WI38 (cell line): Measurements from ENCODE around the gene FLT1.

ENCODE experiments used
- H3K4me3 ChIP-seq: 2 replicates; pipeline ENCODE4 v1.5.1; 2011; ENCODE audit warnings: low read depth, mild to moderate bottlenecking, control low read depth, low read length
- TF ChIP-seq, protein P1 (sequence below): IDR thresholded peaks from 2 replicates; pipeline ENCODE4 v1.5.1; 2012; ENCODE audit warnings: low read depth, mild to moderate bottlenecking, control low read depth, low read length

FLT1 gene, protein sequence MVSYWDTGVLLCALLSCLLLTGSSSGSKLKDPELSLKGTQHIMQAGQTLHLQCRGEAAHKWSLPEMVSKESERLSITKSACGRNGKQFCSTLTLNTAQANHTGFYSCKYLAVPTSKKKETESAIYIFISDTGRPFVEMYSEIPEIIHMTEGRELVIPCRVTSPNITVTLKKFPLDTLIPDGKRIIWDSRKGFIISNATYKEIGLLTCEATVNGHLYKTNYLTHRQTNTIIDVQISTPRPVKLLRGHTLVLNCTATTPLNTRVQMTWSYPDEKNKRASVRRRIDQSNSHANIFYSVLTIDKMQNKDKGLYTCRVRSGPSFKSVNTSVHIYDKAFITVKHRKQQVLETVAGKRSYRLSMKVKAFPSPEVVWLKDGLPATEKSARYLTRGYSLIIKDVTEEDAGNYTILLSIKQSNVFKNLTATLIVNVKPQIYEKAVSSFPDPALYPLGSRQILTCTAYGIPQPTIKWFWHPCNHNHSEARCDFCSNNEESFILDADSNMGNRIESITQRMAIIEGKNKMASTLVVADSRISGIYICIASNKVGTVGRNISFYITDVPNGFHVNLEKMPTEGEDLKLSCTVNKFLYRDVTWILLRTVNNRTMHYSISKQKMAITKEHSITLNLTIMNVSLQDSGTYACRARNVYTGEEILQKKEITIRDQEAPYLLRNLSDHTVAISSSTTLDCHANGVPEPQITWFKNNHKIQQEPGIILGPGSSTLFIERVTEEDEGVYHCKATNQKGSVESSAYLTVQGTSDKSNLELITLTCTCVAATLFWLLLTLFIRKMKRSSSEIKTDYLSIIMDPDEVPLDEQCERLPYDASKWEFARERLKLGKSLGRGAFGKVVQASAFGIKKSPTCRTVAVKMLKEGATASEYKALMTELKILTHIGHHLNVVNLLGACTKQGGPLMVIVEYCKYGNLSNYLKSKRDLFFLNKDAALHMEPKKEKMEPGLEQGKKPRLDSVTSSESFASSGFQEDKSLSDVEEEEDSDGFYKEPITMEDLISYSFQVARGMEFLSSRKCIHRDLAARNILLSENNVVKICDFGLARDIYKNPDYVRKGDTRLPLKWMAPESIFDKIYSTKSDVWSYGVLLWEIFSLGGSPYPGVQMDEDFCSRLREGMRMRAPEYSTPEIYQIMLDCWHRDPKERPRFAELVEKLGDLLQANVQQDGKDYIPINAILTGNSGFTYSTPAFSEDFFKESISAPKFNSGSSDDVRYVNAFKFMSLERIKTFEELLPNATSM (N-terminal part only)

DNA sequence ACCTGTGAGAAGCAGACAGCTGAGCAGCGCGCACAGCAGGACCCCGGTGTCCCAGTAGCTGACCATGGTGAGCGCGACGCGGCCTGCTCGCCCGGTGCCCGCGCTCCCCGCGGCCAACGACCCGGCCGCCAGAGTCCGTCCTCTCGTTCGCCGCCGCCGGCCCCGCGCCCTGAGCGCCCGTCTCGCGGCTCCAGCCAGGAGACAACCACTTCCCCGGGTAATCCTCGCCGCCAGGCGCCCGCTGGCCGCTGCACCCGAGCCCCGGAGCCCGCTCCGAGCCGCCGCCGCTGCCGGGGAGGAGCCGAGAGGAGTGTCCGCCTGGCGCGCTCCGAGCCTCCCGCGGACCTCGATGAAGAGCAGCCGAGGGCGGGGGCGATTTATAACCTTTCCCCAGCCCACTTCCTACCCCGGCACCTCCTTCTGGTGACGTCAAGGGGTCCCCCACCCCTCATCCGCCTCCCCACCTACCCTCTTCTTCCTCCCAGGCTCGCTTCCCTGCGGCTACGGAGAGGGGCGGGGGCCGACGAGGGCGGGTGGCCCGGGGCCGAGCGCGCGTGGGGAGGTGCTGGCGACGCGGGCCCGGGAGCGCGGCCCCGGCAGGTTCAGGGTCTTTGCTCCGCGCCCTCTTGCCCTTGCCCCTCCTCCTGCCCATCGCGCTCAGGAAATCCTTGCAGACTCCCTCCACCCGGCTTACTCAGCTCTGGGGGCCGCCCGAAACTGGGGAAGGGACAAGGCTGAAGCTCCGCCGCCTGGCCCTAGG lies at the start of gene FLT1:
TSS of gene FLT1 (minus strand) at position 351 of the 760 bp plus-strand sequence. CDS start at position 66, 285 bp downstream.
- TF ChIP-seq, protein P1, sequence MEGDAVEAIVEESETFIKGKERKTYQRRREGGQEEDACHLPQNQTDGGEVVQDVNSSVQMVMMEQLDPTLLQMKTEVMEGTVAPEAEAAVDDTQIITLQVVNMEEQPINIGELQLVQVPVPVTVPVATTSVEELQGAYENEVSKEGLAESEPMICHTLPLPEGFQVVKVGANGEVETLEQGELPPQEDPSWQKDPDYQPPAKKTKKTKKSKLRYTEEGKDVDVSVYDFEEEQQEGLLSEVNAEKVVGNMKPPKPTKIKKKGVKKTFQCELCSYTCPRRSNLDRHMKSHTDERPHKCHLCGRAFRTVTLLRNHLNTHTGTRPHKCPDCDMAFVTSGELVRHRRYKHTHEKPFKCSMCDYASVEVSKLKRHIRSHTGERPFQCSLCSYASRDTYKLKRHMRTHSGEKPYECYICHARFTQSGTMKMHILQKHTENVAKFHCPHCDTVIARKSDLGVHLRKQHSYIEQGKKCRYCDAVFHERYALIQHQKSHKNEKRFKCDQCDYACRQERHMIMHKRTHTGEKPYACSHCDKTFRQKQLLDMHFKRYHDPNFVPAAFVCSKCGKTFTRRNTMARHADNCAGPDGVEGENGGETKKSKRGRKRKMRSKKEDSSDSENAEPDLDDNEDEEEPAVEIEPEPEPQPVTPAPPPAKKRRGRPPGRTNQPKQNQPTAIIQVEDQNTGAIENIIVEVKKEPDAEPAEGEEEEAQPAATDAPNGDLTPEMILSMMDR: no peak

DNA sequence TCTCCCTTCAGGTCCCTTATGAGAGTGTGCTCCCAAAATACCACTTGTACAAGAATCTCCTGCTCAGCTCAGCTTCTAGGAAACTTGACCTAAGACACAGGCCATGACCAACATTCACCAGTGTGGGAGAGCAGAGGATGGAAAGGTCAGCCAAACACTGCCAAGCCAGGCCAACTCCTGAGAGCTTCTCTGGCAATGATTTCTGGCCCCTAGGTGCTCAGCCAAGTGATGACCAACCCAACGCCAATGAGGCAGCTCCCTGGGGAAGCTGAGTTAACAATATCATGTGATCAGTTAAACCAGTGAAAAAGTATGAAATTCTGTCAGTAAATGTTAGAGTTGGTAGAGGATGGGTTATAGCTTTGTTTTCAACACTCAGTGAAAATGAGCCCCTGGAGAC lies 49.1 kb upstream of the FLT1 start:
- TF ChIP-seq, protein P1: no peak
- H3K4me3 ChIP-seq: no peak overlapping the region

More for the DNA sequence above, at the start of gene FLT1:
- H3K4me3 ChIP-seq: peak within 1 kb of the TSS; percentile 83

DNA sequence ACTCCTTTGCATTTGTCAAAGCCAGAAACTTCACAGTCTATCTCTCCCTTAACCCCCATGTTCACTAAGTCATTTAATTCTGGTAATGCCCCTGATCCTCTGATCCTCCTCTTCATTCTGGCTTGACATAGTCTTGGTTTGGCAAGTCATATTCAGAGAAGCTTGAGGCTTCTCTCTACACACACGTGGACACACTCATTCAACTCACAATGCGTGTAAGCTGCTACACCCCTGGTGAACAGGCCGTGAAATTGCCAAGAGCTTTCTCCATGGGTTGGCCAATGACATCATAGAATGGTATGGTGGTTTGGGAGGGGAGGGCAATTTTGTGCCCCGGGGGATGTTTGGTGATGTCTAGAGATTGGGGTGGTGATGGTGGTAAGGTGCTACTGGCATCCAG lies 47.9 kb upstream of the FLT1 start:
- TF ChIP-seq, protein P1: no peak
- H3K4me3 ChIP-seq: no peak overlapping the region

DNA sequence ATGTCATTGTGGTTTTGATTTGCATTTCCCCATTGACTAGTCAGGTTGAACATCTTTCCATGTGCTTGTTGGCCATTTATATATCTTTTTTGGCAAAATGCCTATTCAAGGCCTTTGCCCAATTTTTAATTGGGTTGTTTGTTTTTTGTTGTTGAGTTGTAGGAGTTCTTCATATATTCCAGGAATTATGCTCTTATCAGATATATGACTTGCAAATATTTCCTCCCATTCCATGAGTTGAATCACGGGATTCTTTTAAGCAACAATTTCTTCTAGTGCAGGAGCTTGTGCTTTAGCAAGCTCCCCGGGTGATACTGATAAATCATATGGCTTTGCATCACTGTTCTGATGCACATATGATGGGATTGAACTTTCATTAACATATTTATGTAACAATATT lies 47.0 kb upstream of the FLT1 start:
- TF ChIP-seq, protein P1: no peak
- H3K4me3 ChIP-seq: no peak overlapping the region

DNA sequence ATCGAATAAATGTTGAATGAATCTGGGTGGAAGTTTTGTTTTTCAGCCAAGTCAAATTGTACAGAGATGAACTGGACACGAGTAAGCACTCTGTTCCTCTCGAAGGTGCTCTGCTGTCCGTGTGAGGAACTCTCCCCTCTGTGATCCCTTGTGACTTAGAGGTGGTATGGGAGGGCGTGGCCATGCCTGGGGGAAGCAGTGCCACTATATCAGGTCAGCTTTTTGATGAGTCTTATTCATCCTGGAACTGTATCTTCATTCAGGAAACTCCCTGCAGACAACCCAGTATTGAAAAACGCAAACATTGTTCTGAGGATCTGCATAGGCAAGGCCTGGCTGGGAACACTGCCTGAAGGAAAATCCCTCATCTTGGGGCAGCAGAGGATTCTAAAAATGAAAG lies 45.7 kb upstream of the FLT1 start:
- TF ChIP-seq, protein P1: no peak
- no peak overlapping the region for H3K4me3 ChIP-seq

DNA sequence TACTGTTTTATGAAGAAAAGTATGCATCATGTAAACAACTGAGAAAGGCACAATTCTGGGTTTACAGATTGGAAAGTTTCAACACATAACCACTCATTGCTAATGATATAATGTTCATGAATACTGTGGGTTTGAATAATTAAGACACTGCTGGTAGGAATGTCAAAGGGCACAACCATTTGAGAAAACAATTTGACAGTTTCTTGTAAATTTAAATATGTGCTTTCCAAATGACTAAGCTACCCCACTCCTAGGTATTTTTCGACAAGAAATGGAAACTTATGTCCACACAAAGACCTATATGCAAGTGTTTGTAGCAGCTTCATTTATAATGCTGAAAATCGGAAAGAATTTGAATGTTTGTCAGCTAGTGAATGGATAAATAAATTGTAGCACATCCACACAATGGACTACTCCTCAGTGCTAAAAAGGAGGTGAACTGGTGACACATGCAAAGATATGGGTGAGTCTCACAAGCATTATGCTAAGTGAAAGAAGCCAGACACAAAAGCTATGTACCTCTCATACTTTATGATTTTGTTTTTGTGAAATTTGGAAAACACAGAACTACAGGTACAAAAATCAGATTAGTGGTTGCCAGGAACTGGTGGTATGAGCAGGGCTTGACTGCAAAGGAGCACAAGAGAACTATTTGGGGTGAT lies 44.8 kb upstream of the FLT1 start:
- TF ChIP-seq, protein P1: no peak
- H3K4me3 ChIP-seq: no peak overlapping the region
